H9 (cell line): ENCODE data around the gene MYO15A. TPM values are rescaled to one million over a fixed set of nuclear protein-coding genes. Genes with fewer than 3 reads are reported as not detected.

Experiments used
- DNase-seq: peaks from one replicate; pipeline ENCODE4 v3.0.0-alpha.2; 2017
- H2AFZ ChIP-seq: one replicate; pipeline ENCODE4 v1.6.1; 2013; ENCODE audit warnings: mild to moderate bottlenecking, low read length, control low read depth, moderate library complexity
- H2AK5ac ChIP-seq: 2 replicates; pipeline ENCODE4 v1.6.1; 2013; ENCODE audit warnings: low read length, control low read depth, mixed read lengths; ENCODE audit not compliant: insufficient read length
- H2BK120ac ChIP-seq: one replicate; pipeline ENCODE4 v1.6.1; 2013; ENCODE audit warnings: low read depth, mild to moderate bottlenecking, low read length, control low read depth, inconsistent platforms; ENCODE audit not compliant: poor library complexity, severe bottlenecking
- H2BK12ac ChIP-seq: 2 replicates; pipeline ENCODE4 v1.6.1; 2013; ENCODE audit warnings: low read length, control low read depth, mixed read lengths, low read depth; ENCODE audit not compliant: insufficient read length
- H2BK15ac ChIP-seq: 2 replicates; pipeline ENCODE4 v1.6.1; 2013; ENCODE audit warnings: low read depth, low read length, control low read depth
- H2BK20ac ChIP-seq: one replicate; pipeline ENCODE4 v1.6.1; 2013; ENCODE audit warnings: low read depth, mild to moderate bottlenecking, low read length, control low read depth, inconsistent platforms; ENCODE audit not compliant: poor library complexity, severe bottlenecking
- H2BK5ac ChIP-seq: 2 replicates; pipeline ENCODE4 v1.6.1; 2013; ENCODE audit warnings: low read length, control low read depth, mixed read lengths; ENCODE audit not compliant: insufficient read length
- H3K14ac ChIP-seq: 2 replicates; pipeline ENCODE4 v1.6.1; 2013; ENCODE audit warnings: low read length, control low read depth; ENCODE audit not compliant: insufficient read depth
- H3K18ac ChIP-seq: 2 replicates; pipeline ENCODE4 v1.6.1; 2013; ENCODE audit warnings: low read depth, mild to moderate bottlenecking, mixed read lengths, low read length, control low read depth; ENCODE audit not compliant: insufficient read length
- H3K23ac ChIP-seq: 2 replicates; pipeline ENCODE4 v1.6.1; 2013; ENCODE audit warnings: low read length, control low read depth, mixed read lengths, low read depth; ENCODE audit not compliant: insufficient read length
- H3K23me2 ChIP-seq: 2 replicates; pipeline ENCODE4 v1.6.1; 2013; ENCODE audit warnings: low read depth, mild to moderate bottlenecking, mixed read lengths, low read length, control low read depth; ENCODE audit not compliant: insufficient read length, poor library complexity, severe bottlenecking
- H3K27ac ChIP-seq: 2 replicates; pipeline ENCODE4 v1.5.1; 2013; ENCODE audit warnings: low read length, control low read depth, mixed read lengths, low read depth; ENCODE audit not compliant: insufficient read length
- H3K27me3 ChIP-seq: 2 replicates; pipeline ENCODE4 v1.6.1; 2013; ENCODE audit warnings: low read length, control low read depth, inconsistent platforms; ENCODE audit not compliant: insufficient read depth
- H3K4ac ChIP-seq: 2 replicates; pipeline ENCODE4 v1.6.1; 2013; ENCODE audit warnings: low read depth, mild to moderate bottlenecking, control low read depth, inconsistent platforms, low read length, moderate library complexity
- H3K4me1 ChIP-seq: 2 replicates; pipeline ENCODE4 v1.6.1; 2013; ENCODE audit warnings: low read length, control low read depth, inconsistent platforms; ENCODE audit not compliant: insufficient read depth
- H3K4me2 ChIP-seq: 2 replicates; pipeline ENCODE4 v1.6.1; 2013; ENCODE audit warnings: low read length, control low read depth, mixed read lengths; ENCODE audit not compliant: insufficient read length, insufficient read depth
- H3K56ac ChIP-seq: 2 replicates; pipeline ENCODE4 v1.6.1; 2013; ENCODE audit warnings: low read depth, mild to moderate bottlenecking, mixed read lengths, low read length, control low read depth; ENCODE audit not compliant: insufficient read length
- H3K79me1 ChIP-seq: 2 replicates; pipeline ENCODE4 v1.6.1; 2013; ENCODE audit warnings: low read depth, mild to moderate bottlenecking, moderate library complexity, low read length, control low read depth, inconsistent platforms; ENCODE audit not compliant: insufficient read depth, poor library complexity, severe bottlenecking
- H3K79me2 ChIP-seq: 2 replicates; pipeline ENCODE4 v1.6.1; 2013; ENCODE audit warnings: low read length, control low read depth, inconsistent platforms; ENCODE audit not compliant: insufficient read depth
- H3K9ac ChIP-seq: 2 replicates; pipeline ENCODE4 v1.6.1; 2013; ENCODE audit warnings: low read length, control low read depth, mixed read lengths; ENCODE audit not compliant: insufficient read length; ENCODE audit errors: extremely low read depth
- H3K9me3 ChIP-seq: one replicate; pipeline ENCODE4 v1.6.1; 2013; ENCODE audit warnings: low read depth, low read length, inconsistent platforms; ENCODE audit not compliant: control insufficient read depth
- H3T11ph ChIP-seq: one replicate; pipeline ENCODE4 v1.6.1; 2013; ENCODE audit warnings: mild to moderate bottlenecking, low read length, control low read depth, inconsistent platforms
- H4K20me1 ChIP-seq: one replicate; pipeline ENCODE4 v1.6.1; 2013; ENCODE audit not compliant: control insufficient read depth, insufficient read length, insufficient read depth
- H4K5ac ChIP-seq: 2 replicates; pipeline ENCODE4 v1.6.1; 2013; ENCODE audit warnings: low read depth, mild to moderate bottlenecking, mixed read lengths, low read length, control low read depth; ENCODE audit not compliant: insufficient read length
- H4K8ac ChIP-seq: replicated peaks from 2 replicates; pipeline ENCODE4 v1.6.1; 2013; ENCODE audit warnings: low read length, control low read depth, mixed read lengths, low read depth; ENCODE audit not compliant: insufficient read length
- H4K91ac ChIP-seq: 2 replicates; pipeline ENCODE4 v1.6.1; 2013; ENCODE audit warnings: low read depth, mild to moderate bottlenecking, moderate library complexity, mixed read lengths, low read length, control low read depth; ENCODE audit not compliant: insufficient read length
- H3K27ac Mint-ChIP-seq, 3 experiments: 2 replicates in 2 of 3; 3 replicates in 1 of 3; pipeline ENCODE4 v1.8.0; 2020 to 2021; ENCODE audit warnings: mixed read lengths in 3 of 3, mild to moderate bottlenecking in 1 of 3, moderate library complexity in 1 of 3
- H3K27me3 Mint-ChIP-seq: 2 replicates; pipeline ENCODE4 v1.8.0; 2021; ENCODE audit warnings: low read depth, mild to moderate bottlenecking, moderate library complexity, mixed read lengths
- H3K36me3 Mint-ChIP-seq, 3 experiments: 2 replicates in 2 of 3; 3 replicates in 1 of 3; pipeline ENCODE4 v1.8.0; 2020 to 2021; ENCODE audit warnings: low read depth in 3 of 3, mixed read lengths in 3 of 3; ENCODE audit not compliant: insufficient read depth in 1 of 3
- H3K4me1 Mint-ChIP-seq, 2 experiments: 2 replicates each; pipeline ENCODE4 v1.8.0; 2020; ENCODE audit warnings: mixed read lengths in 2 of 2
- H3K4me3 Mint-ChIP-seq, 2 experiments: 2 replicates in 1 of 2; 3 replicates in 1 of 2; pipeline ENCODE4 v1.8.0; 2020 to 2021; ENCODE audit warnings: mild to moderate bottlenecking in 2 of 2, mixed read lengths in 2 of 2, moderate library complexity in 1 of 2
- H3K9me3 Mint-ChIP-seq, 2 experiments: 2 replicates in 1 of 2; 3 replicates in 1 of 2; pipeline ENCODE4 v1.8.0; 2020; ENCODE audit warnings: mild to moderate bottlenecking in 2 of 2, mixed read lengths in 2 of 2, moderate library complexity in 1 of 2
- WGBS: extraction: QIAGEN DNeasy Blood & Tissue Kit; methylation state at CpG from one replicate; pipeline ENCODE4 v1.1.7; 2013; ENCODE audit warnings: missing lambda C conversion rate, low lambda C conversion rate, mixed read lengths; ENCODE audit not compliant: insufficient read length; ENCODE audit errors: extremely low coverage; 5-methylcytosine and 5-hydroxymethylcytosine counted together
- total RNA-seq: library from RNA; stranded (reverse); gene quantifications from 2 replicates; pipeline ENCODE4 v1.2.1, GENCODE V29; 2021
- TF ChIP-seq, protein P1 (sequence below): fragments of 200-600 bp; sonication (generic); conservative IDR thresholded peaks from 3 replicates; pipeline ENCODE4 v1.8.0; 2021; ENCODE audit warnings: antibody characterized with exemption, mild to moderate bottlenecking

The MYO15A gene
- total RNA-seq, 1 experiment from 2014 or later: 2.5 TPM

DNA sequence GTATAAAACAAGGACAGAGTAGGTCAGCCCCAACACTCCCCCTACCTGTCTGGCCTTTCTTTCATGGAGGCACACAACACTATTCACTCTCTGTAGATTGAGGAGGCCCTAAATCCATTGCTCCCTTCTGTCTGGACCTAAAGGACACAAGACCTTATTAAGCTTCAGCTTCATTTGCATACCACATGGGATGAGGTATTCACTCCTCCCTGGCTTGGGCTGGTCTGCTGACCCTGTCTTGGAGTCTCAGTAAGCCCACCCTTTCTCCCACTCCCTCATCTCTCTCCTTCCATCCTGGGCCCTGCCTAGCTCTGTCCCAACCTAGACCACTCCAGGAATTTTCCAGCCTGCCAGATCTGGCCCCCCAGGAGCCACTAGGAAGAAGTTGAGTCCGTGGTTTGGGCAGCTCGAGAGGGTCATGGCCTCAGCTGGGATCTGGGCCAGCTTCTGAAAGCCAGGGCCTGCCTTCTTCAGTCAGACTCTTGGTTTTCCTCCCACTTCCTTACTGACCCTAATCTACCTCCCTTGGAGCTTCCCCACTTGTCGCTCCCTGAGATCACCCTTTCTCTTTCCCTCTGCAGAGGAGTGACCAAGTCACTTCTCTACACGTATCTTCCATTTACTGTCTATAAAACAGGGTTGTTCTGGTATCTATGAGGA is 110.3 kb downstream of the MYO15A start:
- Histone ChIP-seq H2AK5ac (no peak overlapping the region), H4K8ac (no peak overlapping the region), H2BK5ac (no peak overlapping the region), H4K5ac (no peak overlapping the region), H3K18ac (no peak overlapping the region), H2BK15ac (no peak overlapping the region), H2BK20ac (no peak overlapping the region), H3K79me2 (no peaks in the 10 kb centered on the region), H2BK12ac (no peak overlapping the region), H3T11ph (no peak overlapping the region), H4K91ac (no peak overlapping the region), H3K4me1 (no peaks in the 10 kb centered on the region; the same call in 1 of the 2 replicates), H3K14ac (no peak overlapping the region), H4K20me1 (no peaks in the 10 kb centered on the region), H3K79me1 (no peaks in the 10 kb centered on the region), H3K9me3 (no peaks in the 10 kb centered on the region), H3K56ac (no peak overlapping the region), H3K27me3 (no peaks in the 10 kb centered on the region), H3K9ac (no peak overlapping the region), H3K23me2 (no peaks in the 10 kb centered on the region), H3K27ac (no peak overlapping the region), H3K4ac (no peak overlapping the region), H3K4me2 (no peak overlapping the region), H3K23ac (no peak overlapping the region), H2AFZ (no peak overlapping the region), H2BK120ac (no peak overlapping the region)
- H3K27me3 Mint-ChIP-seq: no peaks in the 10 kb centered on the region
- WGBS: no CpG with 5 or more reads among the region's 4 CpGs
- H3K4me3 Mint-ChIP-seq: no peak overlapping the region
- H3K4me1 Mint-ChIP-seq: peaks cover 7 to 19% of the 10 kb centered on the region in 2 experiments
- TF ChIP-seq, protein P1, sequence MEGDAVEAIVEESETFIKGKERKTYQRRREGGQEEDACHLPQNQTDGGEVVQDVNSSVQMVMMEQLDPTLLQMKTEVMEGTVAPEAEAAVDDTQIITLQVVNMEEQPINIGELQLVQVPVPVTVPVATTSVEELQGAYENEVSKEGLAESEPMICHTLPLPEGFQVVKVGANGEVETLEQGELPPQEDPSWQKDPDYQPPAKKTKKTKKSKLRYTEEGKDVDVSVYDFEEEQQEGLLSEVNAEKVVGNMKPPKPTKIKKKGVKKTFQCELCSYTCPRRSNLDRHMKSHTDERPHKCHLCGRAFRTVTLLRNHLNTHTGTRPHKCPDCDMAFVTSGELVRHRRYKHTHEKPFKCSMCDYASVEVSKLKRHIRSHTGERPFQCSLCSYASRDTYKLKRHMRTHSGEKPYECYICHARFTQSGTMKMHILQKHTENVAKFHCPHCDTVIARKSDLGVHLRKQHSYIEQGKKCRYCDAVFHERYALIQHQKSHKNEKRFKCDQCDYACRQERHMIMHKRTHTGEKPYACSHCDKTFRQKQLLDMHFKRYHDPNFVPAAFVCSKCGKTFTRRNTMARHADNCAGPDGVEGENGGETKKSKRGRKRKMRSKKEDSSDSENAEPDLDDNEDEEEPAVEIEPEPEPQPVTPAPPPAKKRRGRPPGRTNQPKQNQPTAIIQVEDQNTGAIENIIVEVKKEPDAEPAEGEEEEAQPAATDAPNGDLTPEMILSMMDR: no peak
- H3K27ac Mint-ChIP-seq: peak overlapping the region in 2 of 3 experiments; percentile 54 to 67; a peak in 4 of 7 replicates
- no peak for DNase-seq
- no peaks in the 10 kb centered on the region; a peak in 1 of 5 replicates for H3K9me3 Mint-ChIP-seq
- no peaks in the 10 kb centered on the region; a peak in 2 of 7 replicates for H3K36me3 Mint-ChIP-seq
